ENCODE results near the gene TIMM23.
"Not testable (repeated sequence)": the region's sequence is repeated elsewhere in the genome, so short reads cannot be mapped to it uniquely, and the experiment has no call there.

- not testable (repeated sequence) for TF ChIP-seq CTCF (conservative IDR thresholded peaks at IDR 0.05 in 1 of 2, IDR thresholded peaks at IDR 0.05 in 1 of 2; ENCODE audit: low read depth in 1 of 2, low read length in 2 of 2); EZH2 (IDR thresholded peaks at IDR 0.05; ENCODE audit: low read length, missing control alignments)
Measured at GRCh38 chr10:45984473-45984872, 12.2 kb downstream of the TIMM23 start.

Measured in fibroblast of lung (primary cell).